Hepatocyte (in vitro differentiated cells): Measurements from ENCODE around the gene ANO10. TPM values are rescaled to one million over a fixed set of nuclear protein-coding genes. Genes with fewer than 3 reads are reported as not detected.
"Not testable (repeated sequence)": the region's sequence is repeated elsewhere in the genome, so short reads cannot be mapped to it uniquely, and the experiment has no call there.

Experiments used
- DNase-seq: peaks from one replicate; pipeline ENCODE4 v3.0.0-alpha.2; 2016; ENCODE audit warnings: low spot score
- H2AFZ ChIP-seq: fragments of 200-600 bp; sonication (generic); 2 replicates; pipeline ENCODE4 v1.6.0; 2016; ENCODE audit warnings: antibody characterized with exemption, mild to moderate bottlenecking
- H3K27ac ChIP-seq: fragments of 200-600 bp; sonication (generic); 2 replicates; pipeline ENCODE4 v1.5.1; 2016; ENCODE audit warnings: mild to moderate bottlenecking
- H3K27me3 ChIP-seq: fragments of 200-600 bp; sonication (generic); 2 replicates; pipeline ENCODE4 v1.6.1; 2016
- H3K36me3 ChIP-seq: fragments of 200-600 bp; sonication (generic); replicated peaks from 2 replicates; pipeline ENCODE4 v1.5.1; 2016; ENCODE audit warnings: low read depth; ENCODE audit not compliant: insufficient read depth
- H3K4me1 ChIP-seq: fragments of 200-600 bp; sonication (generic); 2 replicates; pipeline ENCODE4 v1.5.1; 2016; ENCODE audit warnings: mild to moderate bottlenecking, moderate library complexity; ENCODE audit not compliant: insufficient read depth
- H3K4me2 ChIP-seq: fragments of 200-600 bp; sonication (generic); 2 replicates; pipeline ENCODE4 v1.6.0; 2016
- H3K4me3 ChIP-seq: fragments of 200-600 bp; sonication (generic); 2 replicates; pipeline ENCODE4 v1.5.1; 2016; ENCODE audit warnings: mild to moderate bottlenecking
- H3K79me2 ChIP-seq: fragments of 200-600 bp; sonication (generic); 2 replicates; pipeline ENCODE4 v1.6.0; 2017; ENCODE audit warnings: mild to moderate bottlenecking
- H3K9me2 ChIP-seq: fragments of 200-600 bp; sonication (generic); replicated peaks from 2 replicates; pipeline ENCODE4 v1.6.0; 2017; ENCODE audit warnings: mild to moderate bottlenecking; ENCODE audit not compliant: insufficient read depth
- H3K9me3 ChIP-seq: fragments of 200-600 bp; sonication (generic); 2 replicates; pipeline ENCODE4 v1.5.1; 2016; ENCODE audit warnings: low read depth, mild to moderate bottlenecking
- H4K20me1 ChIP-seq: fragments of 200-600 bp; sonication (generic); 2 replicates; pipeline ENCODE4 v1.6.0; 2016; ENCODE audit warnings: mild to moderate bottlenecking; ENCODE audit not compliant: insufficient read depth, poor library complexity, severe bottlenecking
- CTCF ChIP-seq: fragments of 200-600 bp; sonication (generic); IDR thresholded peaks from 2 replicates; pipeline ENCODE4 v1.5.1; 2016; ENCODE audit warnings: antibody characterized with exemption, mild to moderate bottlenecking; ENCODE audit not compliant: poor library complexity
- EZH2 ChIP-seq: fragments of 200-600 bp; sonication (generic); IDR thresholded peaks from 2 replicates; pipeline ENCODE4 v1.6.1; 2016; ENCODE audit warnings: antibody characterized with exemption, mild to moderate bottlenecking, borderline replicate concordance
- EZH2phosphoT487 ChIP-seq: fragments of 200-600 bp; sonication (generic); IDR thresholded peaks from one replicate; pipeline ENCODE4 v1.6.1; 2018; ENCODE audit warnings: antibody characterized with exemption, mild to moderate bottlenecking, low read depth, moderate library complexity; ENCODE audit not compliant: unreplicated experiment, severe bottlenecking
- WGBS: methylation state at CpG from one replicate; pipeline ENCODE4 v1.1.6; 2016; ENCODE audit warnings: low lambda C conversion rate; ENCODE audit errors: missing lambda C conversion rate; 5-methylcytosine and 5-hydroxymethylcytosine counted together
- polyA plus RNA-seq: library from polyadenylated mRNA; unstranded; fragments of >200 nt; fragmentation: Nextera tagmentation; extraction: Ambion mirVana; gene quantifications from 2 replicates; pipeline ENCODE4 v1.2.1, GENCODE V29; 2016
- total RNA-seq: library from RNA; depleted of rRNA; stranded (reverse); fragments of >200 nt; gene quantifications from 2 replicates; pipeline ENCODE4 v1.2.3, GENCODE V29; 2014

ANO10 gene
- total and polyA plus RNA-seq, 2 experiments from 2014 or later = 28.5 to 33.5 TPM

- H3K9me2 ChIP-seq = no peaks in the 10 kb centered on the region
- WGBS = 85% methylated on average over 3 of the region's 3 CpGs
- no peak for DNase-seq
- H2AFZ ChIP-seq = no peak overlapping the region
- H3K4me2 ChIP-seq = no peak overlapping the region
- TF ChIP-seq EZH2phosphoT487 (no peak), EZH2 (no peak), CTCF (no peak)
- no peaks in the 10 kb centered on the region for H3K36me3 ChIP-seq
- H3K4me3 ChIP-seq = no peak overlapping the region
- H3K27ac ChIP-seq = no peak overlapping the region
- H3K4me1 ChIP-seq = no peaks in the 10 kb centered on the region
- no peaks in the 10 kb centered on the region for H3K9me3 ChIP-seq
- H3K79me2 ChIP-seq = no peaks in the 10 kb centered on the region
- H4K20me1 ChIP-seq = no peaks in the 10 kb centered on the region
- no peaks in the 10 kb centered on the region for H3K27me3 ChIP-seq
These were observed 125.0 kb downstream of the ANO10 start for GRCh38 chr3:43496740-43497375.

GRCh38 chr3:43492932-43493331 is 128.9 kb downstream of the ANO10 start:
- DNase-seq, H3K4me1 ChIP-seq, H3K27me3 ChIP-seq, H4K20me1 ChIP-seq, H3K36me3 ChIP-seq, H3K9me2 ChIP-seq, H3K79me2 ChIP-seq, H3K4me3 ChIP-seq, H3K9me3 ChIP-seq, H3K27ac ChIP-seq, H2AFZ ChIP-seq, H3K4me2 ChIP-seq: not testable (repeated sequence)
- WGBS = 91% methylated on average over 4 of the region's 4 CpGs

GRCh38 chr3:43491807-43492206 is 130.0 kb downstream of the ANO10 start:
- H3K4me1 ChIP-seq, H3K27me3 ChIP-seq, H4K20me1 ChIP-seq, H3K36me3 ChIP-seq, H3K9me2 ChIP-seq, H2AFZ ChIP-seq, H3K27ac ChIP-seq, H3K4me2 ChIP-seq, DNase-seq, H3K79me2 ChIP-seq, H3K9me3 ChIP-seq, H3K4me3 ChIP-seq: not testable (repeated sequence)
- WGBS = 79% methylated on average over 3 of the region's 3 CpGs

- no peak for DNase-seq
- no peak overlapping the region for H3K27ac ChIP-seq
- H4K20me1 ChIP-seq = no peaks in the 10 kb centered on the region
- TF ChIP-seq EZH2phosphoT487 (no peak), CTCF (no peak), EZH2 (no peak)
- no peaks in the 10 kb centered on the region for H3K9me3 ChIP-seq
- no peaks in the 10 kb centered on the region for H3K9me2 ChIP-seq
- no peak overlapping the region for H2AFZ ChIP-seq
- no peaks in the 10 kb centered on the region for H3K27me3 ChIP-seq
- 95% methylated on average over 7 of the region's 7 CpGs for WGBS
- no peak overlapping the region for H3K4me3 ChIP-seq
- no peaks in the 10 kb centered on the region for H3K36me3 ChIP-seq
- H3K79me2 ChIP-seq = no peaks in the 10 kb centered on the region
- no peak overlapping the region for H3K4me2 ChIP-seq
- H3K4me1 ChIP-seq = no peaks in the 10 kb centered on the region
These were observed 131.1 kb downstream of the ANO10 start for GRCh38 chr3:43490640-43491185.
